T-helper 2 cell treated with Interferon-gamma antibody and Interleukin-4, amounts not matched to agents 100 ng/mL and 5 ng/mL, for 36 hours (primary cell): Measurements from ENCODE around the gene CLSTN2. TPM values are rescaled to one million over a fixed set of nuclear protein-coding genes. Genes with fewer than 3 reads are reported as not detected.

Experiments used
- intact Hi-C: fragments of 100-400 bp; cut with micrococcal nuclease; formaldehyde crosslinking; loops from one replicate; pipeline ENCODE4 v1.15.1; 2023
- total RNA-seq: library from RNA; stranded (reverse); gene quantifications from 2 replicates; pipeline ENCODE4 v1.2.3, GENCODE V29; 2022

Gene CLSTN2
- total RNA-seq, 1 donor from 2014 or later = not detected

DNA sequence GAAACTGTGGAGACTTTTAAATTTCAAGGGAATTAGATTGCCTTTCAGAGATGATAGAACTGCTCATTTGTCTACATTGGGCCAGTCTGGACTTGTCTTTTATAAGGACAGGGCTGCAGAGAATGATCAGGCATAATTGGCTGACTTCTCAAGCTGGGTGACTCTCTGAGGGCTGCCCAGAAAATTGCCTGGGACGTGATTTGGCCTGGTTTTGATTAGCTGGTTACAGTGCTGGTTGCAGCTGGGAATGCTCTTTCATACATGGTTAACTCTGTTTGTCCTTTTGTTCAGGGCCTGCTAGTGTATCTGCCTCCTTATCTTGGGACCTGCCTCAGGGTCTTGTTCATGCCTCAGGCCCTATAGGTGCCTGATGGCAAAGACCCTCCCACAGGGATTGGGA lies 245.6 kb downstream of the CLSTN2 start:
- intact Hi-C loops = no loop called here

DNA sequence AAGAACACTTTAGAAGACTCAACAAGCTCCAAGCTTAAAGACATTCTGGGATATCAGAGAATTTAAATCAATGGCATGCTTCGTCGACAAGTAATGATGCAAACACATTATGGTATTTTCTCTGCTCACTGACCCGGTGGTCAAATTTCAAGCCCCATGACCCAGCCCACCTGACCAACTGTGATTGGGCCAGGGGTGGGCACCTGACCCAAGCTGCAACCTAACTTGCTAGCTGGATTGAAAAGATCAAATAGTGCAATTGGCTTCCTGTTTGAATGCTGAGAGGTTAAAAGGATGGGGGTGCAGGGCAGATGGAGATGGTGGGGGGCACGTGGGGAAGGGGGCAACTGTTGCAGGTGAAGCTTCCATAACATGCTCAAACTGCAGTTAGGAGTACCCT lies 250.4 kb downstream of the CLSTN2 start:
- intact Hi-C loops = no loop called here

DNA sequence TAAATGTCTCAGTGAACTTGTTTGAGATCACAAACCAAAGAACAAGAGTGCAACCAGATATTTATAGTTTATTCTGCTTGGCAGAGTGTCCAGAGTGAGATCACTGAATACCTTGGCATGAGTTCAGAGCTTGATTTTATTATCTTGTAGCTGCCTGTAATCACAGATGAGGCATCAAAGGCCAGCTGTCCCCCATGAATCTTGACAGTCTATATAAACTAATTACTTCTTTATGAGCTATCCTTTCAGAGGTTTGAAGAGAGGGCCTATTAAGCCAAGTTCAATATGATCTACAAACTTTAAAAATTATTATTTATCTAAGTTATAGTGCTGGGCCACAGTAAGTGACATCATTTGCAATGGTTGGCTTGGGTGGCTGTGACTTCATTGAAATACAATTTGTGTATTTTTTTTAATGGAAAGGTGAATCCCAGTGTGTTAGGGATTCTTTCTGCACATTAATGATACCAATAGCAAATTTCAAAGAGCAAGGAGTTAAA lies 251.5 kb downstream of the CLSTN2 start:
- intact Hi-C loops = no loop called here

DNA sequence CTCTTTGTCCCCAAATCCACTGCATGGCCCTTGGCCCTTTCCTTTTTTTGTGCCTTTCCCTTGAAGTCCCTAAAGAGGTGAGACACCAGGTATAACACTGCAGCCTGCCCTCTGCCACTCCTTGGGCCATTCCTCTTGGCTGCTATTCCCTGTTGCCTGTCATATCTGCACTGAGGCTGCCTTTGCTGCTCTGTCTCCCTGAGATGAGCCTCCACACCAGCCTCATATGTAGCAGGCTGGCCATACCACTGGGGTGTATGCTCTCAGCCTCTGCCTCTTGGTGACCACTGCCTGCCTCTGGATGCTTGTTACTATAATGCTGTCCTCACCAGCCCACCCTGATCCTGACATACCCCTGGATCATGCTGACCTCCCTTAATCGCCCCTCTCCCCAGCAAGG lies 252.0 kb downstream of the CLSTN2 start:
- intact Hi-C loops = no loop called here

DNA sequence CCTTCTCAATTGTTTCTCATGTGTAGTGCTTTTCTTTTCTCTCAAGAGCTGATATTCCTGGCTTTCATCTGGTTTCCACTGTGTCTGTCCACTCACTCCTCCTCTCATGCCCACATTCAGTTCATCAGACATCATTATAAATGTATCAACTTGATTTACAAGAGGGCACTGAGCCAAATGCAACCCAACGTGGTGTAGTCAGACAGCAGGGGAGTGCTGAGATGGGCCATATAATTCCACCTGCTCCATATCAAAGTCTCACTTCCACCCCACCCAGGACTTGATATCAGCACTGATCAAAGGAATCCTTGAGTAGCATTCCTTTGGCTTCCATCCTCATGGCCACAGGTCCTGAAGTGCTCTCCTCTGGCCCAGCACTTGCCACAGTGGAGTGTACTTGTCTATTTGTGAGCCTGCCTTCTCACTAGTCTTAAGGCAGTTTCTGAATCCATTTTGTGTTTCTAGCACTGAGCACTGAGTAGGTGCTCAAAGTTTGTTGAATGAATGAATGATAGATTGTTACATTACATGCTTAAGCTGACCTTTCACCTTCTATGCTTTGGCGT lies 252.8 kb downstream of the CLSTN2 start:
- intact Hi-C loops = no loop called here

DNA sequence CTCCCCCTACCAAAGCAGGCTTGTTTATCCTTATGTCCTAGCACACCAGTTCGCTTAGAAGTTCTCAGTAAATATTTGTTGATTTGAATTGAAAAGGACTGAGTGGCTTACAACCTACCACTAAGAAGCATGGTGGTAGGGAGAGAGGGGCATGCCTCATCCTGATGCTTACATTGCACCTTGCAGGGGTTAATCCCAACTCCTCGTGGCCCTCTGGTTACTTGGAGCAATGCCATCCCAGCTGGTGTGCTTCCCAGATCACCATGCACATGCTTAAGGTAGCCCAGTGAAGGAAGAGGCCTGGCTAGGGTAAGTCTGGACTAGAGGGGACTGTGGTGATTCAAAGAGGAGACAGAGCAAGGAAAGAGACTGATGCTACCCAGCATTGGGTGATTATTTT lies 253.3 kb downstream of the CLSTN2 start:
- intact Hi-C loops = no loop called here

DNA sequence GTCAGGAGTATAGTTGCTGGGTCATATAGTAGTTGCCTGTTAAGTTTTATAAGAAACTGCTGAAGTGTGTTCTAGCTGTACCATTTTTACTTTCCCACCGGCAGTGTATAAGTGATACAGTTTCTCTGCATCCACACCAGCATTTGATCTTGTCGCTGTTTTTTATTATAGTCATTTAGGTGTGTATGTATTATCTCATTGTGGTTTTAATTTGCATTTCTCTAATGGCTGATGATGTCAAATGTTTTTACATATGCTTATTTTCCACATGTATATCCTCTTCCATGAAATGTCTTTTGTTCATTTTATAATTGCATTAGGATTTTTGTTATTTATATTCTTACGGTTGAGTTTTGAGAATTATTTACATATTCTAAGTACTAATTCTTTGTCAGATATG lies 254.3 kb downstream of the CLSTN2 start:
- intact Hi-C loops = no loop called here

DNA sequence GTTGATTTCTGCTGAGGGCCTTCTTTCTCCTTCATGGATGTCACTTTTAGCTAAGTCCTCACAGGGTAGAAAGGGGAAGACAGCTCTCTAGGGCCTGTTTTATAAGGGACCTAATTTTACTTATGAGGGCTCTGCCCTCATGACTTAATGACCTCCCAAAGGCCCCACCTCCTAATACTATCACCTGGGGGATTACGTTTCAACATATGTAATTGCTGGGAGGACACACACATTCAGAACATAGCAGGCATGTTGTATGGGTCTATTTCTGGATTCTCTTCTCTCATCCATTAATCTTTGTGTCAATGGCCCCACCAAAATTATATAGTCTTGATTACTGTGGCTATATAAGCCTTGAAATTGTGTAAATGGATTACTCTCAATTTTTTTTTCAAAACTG lies 255.0 kb downstream of the CLSTN2 start:
- intact Hi-C loops = no loop called here

DNA sequence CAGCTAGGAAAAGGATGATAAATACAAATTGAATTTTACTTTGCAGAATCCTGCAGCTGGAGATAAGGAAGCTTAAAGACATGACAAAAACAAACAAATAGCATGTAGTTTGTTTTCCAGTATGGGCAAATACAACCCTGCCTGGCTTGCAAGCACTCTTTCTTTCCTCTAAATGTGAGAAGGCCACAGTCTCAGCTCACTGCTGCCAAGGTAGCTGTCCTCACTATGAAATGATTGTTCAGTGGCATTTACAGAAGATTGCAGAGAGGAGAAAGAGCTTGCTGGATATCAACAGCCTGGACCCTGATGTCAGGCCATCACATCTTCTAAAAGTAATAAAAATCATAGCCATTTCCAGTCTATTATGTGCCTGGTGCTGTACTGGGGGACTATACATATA lies 262.0 kb downstream of the CLSTN2 start:
- intact Hi-C loops = no loop called here

DNA sequence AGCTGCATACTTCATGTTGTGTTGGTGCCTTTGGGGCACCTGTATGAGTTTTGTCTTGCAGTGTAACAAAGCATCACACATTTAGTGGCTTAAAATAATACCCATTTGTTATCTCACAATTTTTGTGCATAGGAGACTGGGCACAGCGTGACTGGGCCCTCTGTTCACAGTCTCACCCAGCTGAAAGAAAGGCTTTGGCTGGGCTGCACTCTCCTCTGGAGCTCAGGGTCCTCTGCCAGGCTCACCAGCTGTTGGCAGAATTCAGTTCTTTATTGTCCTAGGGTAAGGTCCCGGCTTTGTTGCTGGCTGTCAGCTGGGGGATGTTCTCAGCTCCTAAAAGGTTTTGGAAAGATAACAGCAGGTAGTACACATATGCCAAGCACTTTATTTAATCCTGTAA lies 263.3 kb downstream of the CLSTN2 start:
- intact Hi-C loops = no loop called here

DNA sequence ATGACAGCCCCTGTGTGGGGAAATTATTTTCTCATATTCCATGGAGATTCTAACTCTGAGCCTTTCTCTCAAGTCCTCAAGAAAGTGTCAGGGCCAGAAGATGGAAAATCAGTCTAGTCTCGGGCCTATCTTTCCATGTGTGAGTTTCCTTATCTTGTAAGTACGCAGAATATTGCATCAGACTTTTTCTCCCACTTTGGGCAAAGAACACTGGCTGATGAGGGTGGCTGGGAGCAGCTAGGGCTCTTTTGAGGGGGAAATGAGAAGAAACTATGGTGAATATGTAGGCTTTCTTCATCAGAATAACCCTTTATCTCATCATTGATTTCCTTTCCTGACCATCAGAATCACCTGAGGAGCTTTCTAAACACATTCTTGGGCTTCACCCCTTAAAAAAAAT lies 264.0 kb downstream of the CLSTN2 start:
- intact Hi-C loops = no loop called here

DNA sequence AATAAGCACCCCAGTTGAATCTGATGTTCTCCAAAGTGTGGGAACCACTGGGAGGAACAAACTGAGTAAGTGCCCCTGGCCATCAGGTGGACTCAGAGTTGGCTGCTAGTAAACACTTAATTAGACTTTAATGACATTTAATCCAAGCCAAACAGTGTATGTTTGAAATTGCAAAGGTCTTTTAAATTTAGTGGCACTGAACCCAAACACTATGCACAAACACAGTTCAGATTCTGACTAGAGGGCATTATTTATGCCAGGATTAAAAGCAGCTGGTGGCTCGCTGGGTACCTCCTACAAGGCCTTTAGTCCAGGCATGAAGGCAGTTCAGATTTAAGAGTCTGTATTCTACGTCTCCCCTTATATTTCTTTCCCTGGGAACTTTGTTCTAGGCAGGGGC lies 264.8 kb downstream of the CLSTN2 start:
- intact Hi-C loops = no loop called here

DNA sequence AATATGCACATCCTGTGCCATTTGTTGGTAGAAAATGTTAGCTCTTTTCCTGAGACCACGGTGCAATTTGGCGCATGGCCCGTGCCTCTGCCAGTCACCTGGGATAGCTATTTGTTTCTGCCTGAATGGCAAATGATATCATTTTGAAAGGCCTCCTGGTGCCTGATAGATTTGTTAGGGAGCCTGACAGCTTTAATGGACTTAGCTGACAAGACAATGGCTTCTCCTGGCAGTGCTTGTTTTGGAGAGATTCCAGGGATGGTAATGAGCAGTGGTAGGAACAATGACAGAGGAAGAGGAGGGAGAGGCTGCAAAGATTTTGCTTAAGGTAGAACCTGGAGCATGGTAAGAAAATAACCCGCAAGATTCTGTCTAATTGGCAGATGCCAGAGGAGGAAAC lies 268.5 kb downstream of the CLSTN2 start:
- intact Hi-C loops = no loop called here

DNA sequence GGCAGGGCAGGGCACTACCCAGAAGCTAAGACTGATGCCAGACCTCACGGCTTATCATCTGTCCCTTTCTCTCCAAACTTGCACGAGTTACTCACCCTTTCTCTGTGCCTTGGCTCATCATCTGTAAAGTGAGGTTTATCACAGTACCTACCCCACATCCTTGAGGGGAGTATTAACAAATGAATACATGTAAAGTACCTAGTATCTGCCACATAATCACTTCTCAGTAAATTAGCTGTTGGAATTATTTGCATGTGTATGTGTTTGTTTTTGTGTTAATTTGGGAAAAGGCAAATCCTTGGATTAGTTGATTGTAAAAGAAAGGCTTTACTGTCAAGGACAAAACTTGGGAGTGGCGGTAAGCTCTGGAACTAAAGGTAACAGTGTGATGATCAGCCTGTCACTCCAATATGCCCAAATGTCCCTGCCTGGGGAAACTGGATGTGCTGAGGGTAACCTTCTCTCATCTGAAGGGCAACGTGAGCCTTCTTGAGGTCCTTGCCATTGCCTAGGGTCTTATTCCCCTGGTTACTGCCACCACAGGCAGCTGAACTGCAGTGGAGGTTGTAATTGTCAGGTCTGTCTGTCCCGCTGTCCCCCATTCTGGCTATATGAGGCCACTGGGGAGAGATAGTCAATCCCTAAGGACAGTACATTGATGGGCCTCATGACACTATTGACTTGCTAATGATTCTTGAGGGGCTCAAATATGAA lies 269.4 kb downstream of the CLSTN2 start:
- intact Hi-C loops = no loop called here

DNA sequence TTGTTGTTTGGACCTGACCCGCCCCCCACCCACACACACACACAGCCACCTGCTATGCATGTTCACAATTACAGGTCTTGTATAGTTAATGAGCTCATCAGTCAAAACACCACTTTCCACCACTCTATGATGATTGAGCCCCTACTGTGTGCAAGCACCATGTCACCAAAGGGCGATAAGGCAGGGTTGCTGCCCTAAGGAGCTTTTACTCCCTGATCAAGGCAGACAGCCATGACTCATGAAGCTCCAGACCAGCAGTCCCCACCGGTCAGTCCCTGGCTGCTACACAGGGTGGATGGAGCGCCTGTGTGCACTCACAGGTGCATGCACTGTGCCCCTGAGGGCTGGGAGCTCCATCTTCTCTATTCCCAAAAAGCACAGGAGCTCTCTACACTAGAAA lies 270.6 kb downstream of the CLSTN2 start:
- intact Hi-C loops = no loop called here

DNA sequence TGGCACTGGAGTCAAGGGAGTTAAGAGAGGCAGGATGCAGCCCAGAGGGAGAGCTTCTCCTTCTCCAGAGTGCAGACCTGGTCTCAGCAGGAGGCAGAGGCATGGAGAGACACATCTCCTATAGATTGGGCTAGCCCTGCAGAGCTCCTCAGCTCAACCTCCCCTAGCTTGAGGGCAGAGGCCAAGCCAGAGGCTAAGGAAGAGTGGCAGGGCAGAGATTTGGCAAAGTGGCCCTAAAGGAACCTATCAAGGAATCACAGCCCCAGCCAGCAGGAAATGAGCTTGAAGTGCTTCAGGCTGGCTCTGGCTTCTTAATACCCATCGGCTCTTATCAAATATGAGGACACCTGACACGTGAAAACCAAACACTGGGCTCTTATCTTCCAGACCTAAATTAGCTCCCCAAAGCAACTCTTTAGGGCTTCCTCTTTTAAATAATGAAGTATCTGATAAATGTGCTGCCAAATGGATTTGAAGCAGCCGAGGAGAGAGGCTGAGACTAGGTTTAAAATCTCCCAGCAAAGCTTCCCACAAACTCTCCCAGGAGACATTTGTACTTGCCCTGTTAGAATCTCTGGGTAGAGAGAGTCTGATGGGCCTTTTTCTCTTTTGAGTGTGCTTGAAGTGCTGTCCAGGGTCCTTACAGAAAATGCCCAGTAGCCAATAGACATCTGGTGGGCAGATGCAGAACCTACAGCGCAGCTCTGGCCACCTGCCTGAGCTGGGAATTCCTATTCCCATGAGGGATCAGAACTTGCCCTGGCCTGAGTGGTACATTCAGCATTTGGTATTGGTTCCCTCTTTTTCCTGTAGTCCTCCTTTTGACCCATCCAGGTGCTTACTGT lies 271.4 kb downstream of the CLSTN2 start:
- intact Hi-C loops = no loop called here

DNA sequence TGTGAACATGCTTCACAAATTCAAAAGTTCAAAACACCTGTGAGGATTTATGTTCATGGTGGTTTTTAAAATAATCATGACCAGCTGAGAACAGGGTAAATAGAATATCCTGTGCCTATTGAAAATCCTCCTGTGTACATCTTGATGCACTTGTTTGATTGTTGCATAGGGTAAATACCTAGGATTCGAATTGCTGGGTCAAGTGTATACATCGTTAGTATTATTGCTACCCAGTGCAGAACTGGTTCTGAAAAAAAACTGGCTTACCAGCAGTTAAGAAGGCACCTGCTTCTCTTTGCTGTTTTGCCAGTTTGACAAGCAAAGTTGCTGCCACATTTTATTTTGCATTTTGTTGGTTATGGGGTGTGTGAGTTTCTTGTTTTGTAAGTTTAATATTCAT lies 272.6 kb downstream of the CLSTN2 start:
- intact Hi-C loops = no loop called here

DNA sequence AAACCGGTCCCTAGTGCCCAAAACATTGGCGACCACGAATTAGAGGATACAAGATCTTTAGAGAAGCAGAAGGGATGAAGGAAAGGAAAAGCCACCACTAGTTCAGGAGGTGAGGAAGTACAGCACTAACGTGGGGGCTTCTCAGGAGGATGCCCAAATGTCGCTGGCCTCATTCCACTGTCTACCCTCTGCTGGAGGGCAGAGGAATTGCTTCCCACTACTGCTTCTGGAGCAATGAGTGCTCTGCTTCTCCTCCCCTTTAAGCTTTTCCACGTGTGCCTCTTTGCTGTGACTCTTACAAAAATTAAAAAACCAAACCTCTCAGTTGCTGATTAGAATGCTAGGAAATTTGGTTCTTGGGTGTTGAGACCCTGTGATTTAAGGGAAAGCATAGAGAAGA lies 281.3 kb downstream of the CLSTN2 start:
- intact Hi-C loops = no loop called here

DNA sequence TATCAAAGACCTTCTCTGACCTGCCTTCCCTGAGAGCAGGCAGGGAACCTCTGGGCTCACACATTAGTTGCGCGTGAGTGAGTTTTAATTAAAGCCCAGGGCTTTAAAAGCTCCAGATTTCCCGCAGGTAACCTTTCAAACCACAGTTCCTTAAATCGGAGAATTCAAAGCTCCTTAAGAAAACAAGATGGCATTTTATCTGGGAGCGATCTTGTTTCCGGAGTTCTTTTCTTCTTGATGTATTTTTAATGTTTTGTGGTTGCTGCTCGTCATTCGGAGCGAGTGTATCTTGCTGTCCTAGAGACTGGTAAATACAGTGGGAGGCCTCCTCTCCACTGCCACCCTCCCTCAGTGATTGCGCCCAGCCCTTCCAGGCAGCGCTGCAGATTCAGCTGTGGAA lies 284.3 kb downstream of the CLSTN2 start:
- intact Hi-C loops = no loop called here

DNA sequence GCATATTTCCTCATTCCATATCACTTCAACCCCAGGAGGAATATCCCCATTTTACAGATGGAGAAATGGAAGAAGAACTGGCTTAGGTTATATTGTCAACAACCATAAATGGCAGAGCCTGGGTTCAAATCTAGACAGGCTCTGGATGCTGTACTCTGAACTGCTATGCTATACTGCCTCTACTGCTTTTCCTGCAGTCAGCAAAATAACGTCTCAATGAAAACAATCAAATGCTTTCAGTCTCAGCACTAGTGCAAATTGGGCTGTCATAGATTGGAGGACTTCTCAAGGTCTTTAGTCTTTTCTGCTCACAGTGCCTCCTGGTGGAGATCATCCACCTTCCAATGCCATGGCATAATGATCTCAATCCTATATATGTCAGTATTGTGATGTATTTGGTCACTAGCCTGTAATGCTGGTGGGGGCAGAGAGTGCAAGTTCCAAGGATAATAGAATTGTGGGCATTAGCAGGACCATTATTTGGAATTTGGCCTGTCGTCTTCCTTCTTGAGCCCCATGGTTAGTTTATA lies 285.0 kb downstream of the CLSTN2 start:
- intact Hi-C loops = no loop called here

DNA sequence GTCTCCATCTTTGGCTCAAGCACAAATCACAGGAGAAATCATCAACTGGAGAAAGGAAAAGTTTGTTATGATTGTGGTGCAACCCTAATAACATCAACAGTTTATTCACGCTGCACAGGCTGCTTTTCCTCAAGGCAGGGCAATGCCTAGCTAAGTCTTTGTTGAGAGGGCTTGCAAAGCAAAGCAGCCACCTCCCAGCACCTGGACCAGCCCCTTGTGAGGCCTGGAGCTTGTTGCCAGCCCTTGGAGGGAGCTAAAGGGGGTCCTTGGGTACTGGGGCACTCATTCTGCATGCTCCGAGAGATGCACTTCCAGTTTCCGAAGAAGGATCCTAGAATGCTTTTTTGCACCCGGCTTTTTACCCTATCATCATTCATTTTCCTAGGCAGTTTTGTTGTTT lies 288.2 kb downstream of the CLSTN2 start:
- intact Hi-C loops = no loop called here

DNA sequence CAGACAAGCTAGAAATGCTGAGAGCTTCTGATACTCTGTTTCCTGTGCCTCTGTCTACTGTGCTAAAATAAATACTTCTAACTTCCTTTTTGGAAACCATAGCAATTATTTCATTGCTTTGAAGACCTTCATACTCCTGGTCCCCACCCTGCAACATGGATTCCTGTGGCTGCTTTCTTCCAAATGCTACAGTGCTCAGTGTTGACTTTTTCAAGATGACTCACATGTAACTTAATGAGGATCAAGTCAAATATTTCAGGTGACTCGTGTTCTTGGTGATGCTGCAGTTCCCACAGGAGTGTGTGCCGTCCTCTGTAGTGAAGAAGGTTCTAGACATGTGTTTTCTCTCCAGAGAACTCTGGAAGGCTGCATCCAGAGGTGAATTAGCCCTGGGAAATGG lies 288.6 kb downstream of the CLSTN2 start:
- intact Hi-C loops = no loop called here
